Activated T-cell treated with anti-CD3 and anti-CD28 coated beads for 24 hours (primary cell): ENCODE results near the gene HIKESHI.

ENCODE experiments used
- DNase-seq: peaks from one replicate; pipeline ENCODE4 v3.0.0-alpha.2; 2020; ENCODE audit warnings: low read depth

Gene HIKESHI

DNA sequence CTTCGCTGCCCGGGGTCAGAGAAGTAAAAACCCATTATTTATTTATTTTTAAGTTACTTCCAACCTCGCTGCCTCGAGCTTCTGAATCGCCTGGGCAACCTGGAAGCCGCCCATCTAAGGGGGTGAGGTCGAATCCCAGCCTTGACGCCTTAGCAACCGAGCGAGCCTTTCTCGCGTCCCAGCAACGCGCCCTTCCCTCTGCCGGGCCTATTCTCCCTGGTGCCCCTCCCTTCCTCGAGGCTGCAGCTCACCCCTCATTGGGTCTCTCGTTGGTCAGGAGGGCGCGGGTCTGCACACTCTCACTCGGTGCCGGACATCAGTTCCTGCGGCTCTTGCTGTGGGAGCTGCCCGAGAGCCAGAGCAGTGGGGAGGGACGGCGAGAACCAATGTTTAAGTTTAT, 72.5 kb downstream of the HIKESHI start, which contains the start of gene CCDC81:
TSS of gene CCDC81 (plus strand) at position 302 of the 400 bp plus-strand sequence. CDS start 277 bp downstream, outside the sequence.
- no peak for DNase-seq

- DNase-seq, result no peak
These were observed 75.9 kb downstream of the HIKESHI start for GRCh38 chr11:86377972-86378371.

DNA sequence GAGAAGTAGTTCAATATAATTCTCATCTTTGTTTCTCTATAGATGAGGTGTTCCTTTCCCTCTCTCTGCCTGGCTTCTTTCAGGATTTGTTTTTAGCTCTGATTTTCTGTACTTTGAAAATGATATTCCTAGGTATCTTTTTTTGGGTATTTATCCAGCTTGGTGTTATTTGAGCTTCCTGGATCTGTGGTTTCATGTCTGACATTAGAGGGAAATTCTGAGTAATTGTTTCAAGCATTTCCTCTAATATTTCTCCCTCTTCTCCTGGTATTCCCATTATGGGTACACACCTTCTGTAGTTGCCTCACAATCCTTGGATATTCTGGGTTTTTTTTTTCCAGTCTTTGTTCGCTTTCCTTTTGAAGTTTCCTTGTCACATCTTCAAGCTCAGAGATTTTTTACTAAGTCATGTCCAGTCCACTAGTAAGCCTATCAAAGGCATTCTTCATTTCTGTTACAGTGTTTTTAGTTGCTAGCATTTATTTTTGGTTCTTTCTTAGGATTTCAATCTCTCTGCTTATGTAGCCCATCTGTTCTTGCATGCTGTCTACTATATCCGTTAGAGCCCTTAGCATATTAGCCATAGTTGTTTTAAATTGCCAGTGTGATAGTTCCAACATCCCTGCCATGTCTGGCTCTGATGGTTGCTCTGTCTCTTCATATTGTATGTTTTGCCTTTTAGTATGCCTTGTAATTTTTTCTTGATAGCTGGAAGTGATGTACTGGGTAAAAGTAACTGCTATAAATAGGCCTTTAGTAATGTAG, 78.4 kb downstream of the HIKESHI start:
- no peak for DNase-seq

DNA sequence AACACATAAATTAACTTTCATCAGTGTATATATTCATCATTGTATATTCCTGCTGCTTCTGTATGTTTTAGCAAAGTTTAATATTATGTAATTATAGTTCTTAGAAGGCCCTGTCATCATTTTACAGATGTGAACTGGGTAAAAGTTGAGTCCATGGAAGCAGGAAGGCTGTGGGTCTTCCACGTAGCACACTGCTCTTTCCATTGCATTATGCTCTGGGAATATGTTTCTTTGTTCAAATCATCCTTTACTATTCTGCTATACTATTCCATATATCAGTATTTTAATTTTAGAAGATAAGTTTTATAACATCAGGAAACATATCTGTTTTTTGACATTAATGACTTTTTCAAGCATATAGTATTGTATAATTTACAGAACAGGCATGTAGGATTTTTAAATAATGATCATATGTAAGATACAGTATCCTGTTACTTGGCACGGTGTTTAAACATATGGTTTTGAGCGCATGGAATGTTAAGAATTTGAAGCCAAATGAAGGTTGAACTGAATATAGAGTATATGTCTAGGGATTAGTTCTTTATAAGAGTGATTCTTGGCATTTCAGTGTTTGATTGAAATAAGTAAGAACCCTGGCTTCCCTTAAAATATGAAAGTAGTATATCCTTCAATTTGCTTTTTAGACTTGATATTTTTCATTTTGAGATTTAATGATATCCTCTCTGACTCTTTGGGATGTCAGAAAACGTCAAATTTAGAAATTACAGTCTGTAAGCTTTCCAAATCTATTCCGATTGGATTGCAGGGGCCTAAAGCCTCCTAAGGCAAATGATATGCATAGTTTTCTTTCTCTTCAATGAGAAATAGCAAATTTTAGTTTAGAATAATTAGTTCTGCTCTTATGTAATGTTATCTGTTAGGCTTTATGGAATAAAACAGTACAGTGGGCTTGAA, 81.3 kb downstream of the HIKESHI start:
- DNase-seq, result no peak

GRCh38 chr11:86386283-86386682, 84.2 kb downstream of the HIKESHI start:
- DNase-seq, result no peak

- no peak for DNase-seq
These were observed 84.7 kb downstream of the HIKESHI start for GRCh38 chr11:86386746-86387145.

DNA sequence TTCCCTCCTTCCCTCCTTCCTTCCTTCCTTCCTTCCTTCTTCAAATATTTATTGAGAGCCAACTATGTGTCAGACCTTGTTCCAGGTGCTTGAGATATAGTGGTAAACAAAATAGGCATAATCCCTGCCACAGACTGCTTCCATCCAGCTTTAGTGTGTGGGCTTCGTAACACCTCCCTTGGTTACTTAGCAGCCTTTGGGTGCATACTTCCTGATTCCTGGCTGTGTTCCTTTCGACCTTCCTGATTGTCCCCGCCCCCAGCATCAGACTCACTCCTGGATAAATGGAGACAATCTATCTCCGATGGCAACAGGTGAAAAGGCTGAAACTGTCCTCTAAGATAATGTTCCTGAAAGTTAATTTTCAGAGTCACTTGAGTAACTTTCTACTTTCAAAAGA, 86.2 kb downstream of the HIKESHI start:
- no peak for DNase-seq

DNA sequence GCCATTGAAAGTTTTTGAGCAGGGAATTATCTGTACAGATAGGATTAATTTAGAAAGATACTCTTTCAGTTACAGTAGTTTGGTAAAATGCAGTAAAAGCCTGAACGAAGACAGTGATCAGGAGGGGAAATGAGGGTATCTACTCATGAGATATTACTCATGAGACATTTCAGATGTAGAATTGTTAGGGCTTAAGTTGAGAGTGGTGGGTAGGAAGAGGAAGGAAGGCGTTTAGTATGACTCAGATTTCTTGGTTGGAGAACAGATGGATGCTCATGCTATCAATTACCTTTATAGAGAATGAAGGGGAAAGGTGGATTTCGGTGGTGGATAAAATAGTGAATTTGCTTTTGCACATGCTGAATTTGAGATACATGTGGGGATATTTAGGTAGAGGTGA, 88.4 kb downstream of the HIKESHI start:
- DNase-seq, result no peak

- no peak for DNase-seq
These were observed 93.1 kb downstream of the HIKESHI start for GRCh38 chr11:86395061-86395551.
